SK-N-SH (cell line): ENCODE measurements around the gene SERP2. TPM values are rescaled to one million over a fixed set of nuclear protein-coding genes. Genes with fewer than 3 reads are reported as not detected.

Experiments used
- CTCF ChIA-PET: fragments of 300-600, 350-600 bp; formaldehyde crosslinking; extraction: SDS; loops from one replicate; lab custom pipeline; 2021; lab: Yijun Ruan, JAX
- POLR2A ChIA-PET: fragments of 350-600 bp; sonication (Branson Sonifier 250); formaldehyde crosslinking; extraction: SDS; loops from one replicate; lab custom pipeline; 2020; ENCODE audit warnings: antibody characterized with exemption, inconsistent platforms; lab: Yijun Ruan, JAX
- DNase-seq: peaks from one replicate; pipeline ENCODE4 v3.0.0; 2012
- H2AFZ ChIP-seq: fragments of 200-600 bp; sonication (generic); 2 replicates; pipeline ENCODE4 v1.8.1; 2016; ENCODE audit warnings: antibody characterized with exemption, mild to moderate bottlenecking, low read depth
- H3F3A ChIP-seq: fragments of 200-600 bp; sonication (generic); replicated peaks from 2 replicates; pipeline ENCODE3; 2016; ENCODE audit warnings: antibody characterized with exemption, mild to moderate bottlenecking; ENCODE audit not compliant: insufficient read depth
- H3K27ac ChIP-seq, 2 experiments: fragments of 200-500 bp in 1 of 2; fragments of 200-600 bp in 1 of 2; sonication (Bioruptor generic) in 1 of 2; sonication (generic), shearing (Covaris generic) in 1 of 2; 2 replicates each; pipeline versions ENCODE4 v1.5.1 to v1.6.1; 2014 to 2016; ENCODE audit warnings: low read depth in 2 of 2, inconsistent platforms in 1 of 2, low read length in 1 of 2, mild to moderate bottlenecking in 1 of 2, mixed read lengths in 1 of 2
- H3K27me3 ChIP-seq: fragments of 200-600 bp; sonication (generic), shearing (Covaris generic); 2 replicates; pipeline ENCODE4 v1.6.1; 2016; ENCODE audit warnings: mixed run types; ENCODE audit not compliant: insufficient read depth
- H3K36me3 ChIP-seq, 2 experiments: fragments of 200-500 bp in 1 of 2; fragments of 200-600 bp in 1 of 2; sonication (Bioruptor generic) in 1 of 2; sonication (generic) in 1 of 2; replicated peaks in 1 of 2; 2 replicates each; pipeline versions ENCODE3 to v1.5.1; 2014 to 2016; ENCODE audit warnings: low read length in 1 of 2, mild to moderate bottlenecking in 1 of 2; ENCODE audit not compliant: insufficient read depth in 2 of 2, control insufficient read depth in 1 of 2
- H3K4me1 ChIP-seq, 2 experiments: fragments of 200-500 bp in 1 of 2; fragments of 200-600 bp in 1 of 2; sonication (Bioruptor generic) in 1 of 2; sonication (generic), shearing (Covaris generic) in 1 of 2; 2 replicates each; pipeline versions ENCODE4 v1.5.1 to v1.6.1; 2014 to 2016; ENCODE audit warnings: low read depth in 1 of 2, low read length in 1 of 2, mixed run types in 1 of 2; ENCODE audit not compliant: insufficient read depth in 2 of 2, control insufficient read depth in 1 of 2
- H3K4me2 ChIP-seq: fragments of 200-600 bp; sonication (generic), shearing (Covaris generic); 2 replicates; pipeline ENCODE4 v1.6.1; 2017; ENCODE audit warnings: mixed run types
- H3K4me3 ChIP-seq, 2 experiments: fragments of 200-500 bp in 1 of 2; fragments of 200-600 bp in 1 of 2; sonication (Bioruptor generic) in 1 of 2; sonication (generic), shearing (Covaris generic) in 1 of 2; 2 replicates each; pipeline versions ENCODE4 v1.5.1 to v1.8.1; 2014 to 2016; ENCODE audit warnings: low read depth in 2 of 2, inconsistent platforms in 1 of 2, low read length in 1 of 2, mild to moderate bottlenecking in 1 of 2, mixed read lengths in 1 of 2, moderate library complexity in 1 of 2
- H3K79me2 ChIP-seq: fragments of 200-600 bp; sonication (generic); 2 replicates; pipeline ENCODE4 v1.8.1; 2017; ENCODE audit warnings: mild to moderate bottlenecking; ENCODE audit not compliant: insufficient read depth
- H3K9ac ChIP-seq: fragments of 200-600 bp; sonication (generic); 2 replicates; pipeline ENCODE4 v1.6.1; 2017; ENCODE audit warnings: mixed run types
- H3K9me2 ChIP-seq: fragments of 200-600 bp; sonication (generic); 2 replicates; pipeline ENCODE4 v1.6.1; 2017; ENCODE audit warnings: mixed run types
- H3K9me3 ChIP-seq: fragments of 200-600 bp; sonication (generic); 2 replicates; pipeline ENCODE4 v1.6.1; 2017; ENCODE audit warnings: mixed run types, mild to moderate bottlenecking, moderate library complexity
- H4K20me1 ChIP-seq: fragments of 200-600 bp; sonication (generic); 2 replicates; pipeline ENCODE4 v1.6.1; 2017; ENCODE audit warnings: mild to moderate bottlenecking, mixed run types; ENCODE audit not compliant: insufficient read depth
- CHD2 ChIP-seq: fragments of 150-350 bp; IDR thresholded peaks from 2 replicates; pipeline ENCODE4 v1.6.1; 2018; ENCODE audit warnings: low read length; ENCODE audit not compliant: partially characterized antibody
- ELF1 ChIP-seq: IDR thresholded peaks from 2 replicates; pipeline ENCODE4 v1.4.0; 2012
- EP300 ChIP-seq, 2 experiments: IDR thresholded peaks; 2 replicates each; pipeline versions ENCODE4 v1.4.0 to v1.6.1; 2012; ENCODE audit warnings: borderline replicate concordance in 1 of 2, low read depth in 1 of 2, low read length in 1 of 2
- EZH2phosphoT487 ChIP-seq: fragments of 200-600 bp; sonication (generic); IDR thresholded peaks from 2 replicates; pipeline ENCODE4 v1.6.1; 2017; ENCODE audit warnings: low read depth, mixed run types, mild to moderate bottlenecking, antibody characterized with exemption, moderate library complexity, borderline replicate concordance
- FOSL2 ChIP-seq: IDR thresholded peaks from 2 replicates; pipeline ENCODE4 v1.4.0; 2012; ENCODE audit warnings: low read depth, mild to moderate bottlenecking, moderate library complexity, borderline replicate concordance
- FOXM1 ChIP-seq: IDR thresholded peaks from 2 replicates; pipeline ENCODE4 v1.4.0; 2012; ENCODE audit warnings: low read depth, mild to moderate bottlenecking
- MEF2A ChIP-seq: IDR thresholded peaks from 2 replicates; pipeline ENCODE4 v1.4.0; 2012; ENCODE audit warnings: low read depth, borderline replicate concordance
- MXI1 ChIP-seq: IDR thresholded peaks from 2 replicates; pipeline ENCODE4 v1.6.1; 2012; ENCODE audit warnings: mild to moderate bottlenecking, low read depth, low read length, improper control_type of control experiment
- POLR2AphosphoS5 ChIP-seq: IDR thresholded peaks from 2 replicates; pipeline ENCODE4 v1.6.1; 2012; ENCODE audit warnings: low read depth, low read length
- RCOR1 ChIP-seq: fragments of 150-350 bp; IDR thresholded peaks from 2 replicates; pipeline ENCODE4 v1.6.1; 2017; ENCODE audit warnings: antibody characterized with exemption, low read length
- SMC3 ChIP-seq: IDR thresholded peaks from 2 replicates; pipeline ENCODE4 v1.6.1; 2012; ENCODE audit warnings: low read depth, low read length, improper control_type of control experiment
- TEAD4 ChIP-seq: IDR thresholded peaks from 2 replicates; pipeline ENCODE4 v1.4.0; 2012; ENCODE audit warnings: mild to moderate bottlenecking, borderline replicate concordance; ENCODE audit not compliant: insufficient read depth
- WGBS: methylation state at CpG from one replicate; pipeline ENCODE4 v1.1.6; 2017; ENCODE audit warnings: low lambda C conversion rate; 5-methylcytosine and 5-hydroxymethylcytosine counted together
- polyA plus RNA-seq, 3 experiments: library from polyadenylated mRNA; depleted of rRNA; stranded (reverse); fragments of >200 nt; gene quantifications; 2 replicates each; pipeline ENCODE4 v1.2.3, GENCODE V29; 2012
- TF ChIP-seq, protein P1 (sequence below): IDR thresholded peaks from 2 replicates; pipeline ENCODE4 v1.4.0; 2012; ENCODE audit warnings: low read depth, borderline replicate concordance
- TF ChIP-seq, protein P2 (sequence below): fragments of 150-350 bp; IDR thresholded peaks from 2 replicates; pipeline ENCODE4 v1.6.1; 2017; ENCODE audit warnings: antibody characterized with exemption, low read length, low read depth, borderline replicate concordance
- TF ChIP-seq, protein P3 (sequence below): IDR thresholded peaks from 2 replicates; pipeline ENCODE4 v1.4.0; 2012; ENCODE audit warnings: low read depth
- TF ChIP-seq, protein P4 (sequence below): IDR thresholded peaks from 2 replicates; pipeline ENCODE4 v1.6.1; 2012; ENCODE audit warnings: mild to moderate bottlenecking, low read depth, low read length, moderate library complexity

The SERP2 gene
- polyA plus RNA-seq, 1 of the 3 experiments (the other 2 are of a cell fraction) = 4.9 TPM

DNA sequence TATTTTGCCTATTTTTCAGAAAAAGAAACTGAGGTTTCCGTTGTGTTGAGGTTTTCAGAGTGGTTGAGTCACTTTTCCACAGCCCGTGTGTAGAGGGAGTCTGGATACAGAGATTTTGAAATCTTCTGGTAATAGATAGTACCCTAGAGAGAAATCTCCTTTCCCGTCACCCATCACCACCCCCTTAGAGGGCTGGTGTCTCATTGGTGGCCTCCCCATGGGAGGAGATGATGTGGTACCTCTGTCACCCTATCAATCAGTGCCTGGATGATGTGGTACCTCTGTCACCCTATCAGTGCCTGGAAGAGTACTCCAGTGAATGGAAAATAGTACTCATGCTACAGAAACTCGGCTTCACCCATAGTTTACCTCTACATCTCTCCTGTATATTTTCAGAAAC, 42.2 kb upstream of the SERP2 start:
- H3K36me3 ChIP-seq = no peaks in the 10 kb centered on the region
- no peaks in the 10 kb centered on the region for H3K9me2 ChIP-seq
- CTCF ChIA-PET = interaction anchor here (1.1 to 2.5 kb wide), 2 partner anchors 105 to 423 kb away, joined by 7 to 11 read pairs; no protein-coding TSS in a partner anchor
- peaks cover 6% of the 10 kb centered on the region; the same call in 1 of the 2 replicates for H3K9me3 ChIP-seq
- peak overlapping the region; percentile 73 for H3K4me2 ChIP-seq
- no peaks in the 10 kb centered on the region for H3K27me3 ChIP-seq
- peaks cover 18% of the 10 kb centered on the region for H3F3A ChIP-seq
- DNase-seq = no peak
- 73% methylated on average over 4 of the region's 4 CpGs for WGBS
- H3K27ac ChIP-seq = peak overlapping the region; percentile 90 to 98
- POLR2A ChIA-PET = interaction anchor here (0.9 to 2.2 kb wide), 6 partner anchors 21 to 104 kb away, joined by 3 to 32 read pairs (median 4); no protein-coding TSS in a partner anchor
- no peak overlapping the region for H2AFZ ChIP-seq
- peak overlapping the region; percentile 44; the same call in 1 of the 2 replicates for H3K9ac ChIP-seq
- H3K79me2 ChIP-seq = no peaks in the 10 kb centered on the region
- TF ChIP-seq MXI1 (no peak), EP300 (IDR thresholded peaks at IDR 0.05; ENCODE audit: borderline replicate concordance in 1 of 2, low read depth in 1 of 2, low read length in 1 of 2) (no peak), POLR2AphosphoS5 (no peak), TEAD4 (no peak), SMC3 (no peak), FOXM1 (no peak), CHD2 (no peak), RCOR1 (no peak), FOSL2 (no peak), EZH2phosphoT487 (no peak), MEF2A (no peak), ELF1 (no peak)
- TF ChIP-seq, protein P1, sequence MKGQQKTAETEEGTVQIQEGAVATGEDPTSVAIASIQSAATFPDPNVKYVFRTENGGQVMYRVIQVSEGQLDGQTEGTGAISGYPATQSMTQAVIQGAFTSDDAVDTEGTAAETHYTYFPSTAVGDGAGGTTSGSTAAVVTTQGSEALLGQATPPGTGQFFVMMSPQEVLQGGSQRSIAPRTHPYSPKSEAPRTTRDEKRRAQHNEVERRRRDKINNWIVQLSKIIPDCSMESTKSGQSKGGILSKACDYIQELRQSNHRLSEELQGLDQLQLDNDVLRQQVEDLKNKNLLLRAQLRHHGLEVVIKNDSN = no peak
- TF ChIP-seq, protein P2, sequence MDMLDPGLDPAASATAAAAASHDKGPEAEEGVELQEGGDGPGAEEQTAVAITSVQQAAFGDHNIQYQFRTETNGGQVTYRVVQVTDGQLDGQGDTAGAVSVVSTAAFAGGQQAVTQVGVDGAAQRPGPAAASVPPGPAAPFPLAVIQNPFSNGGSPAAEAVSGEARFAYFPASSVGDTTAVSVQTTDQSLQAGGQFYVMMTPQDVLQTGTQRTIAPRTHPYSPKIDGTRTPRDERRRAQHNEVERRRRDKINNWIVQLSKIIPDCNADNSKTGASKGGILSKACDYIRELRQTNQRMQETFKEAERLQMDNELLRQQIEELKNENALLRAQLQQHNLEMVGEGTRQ = no peak
- TF ChIP-seq, protein P3, sequence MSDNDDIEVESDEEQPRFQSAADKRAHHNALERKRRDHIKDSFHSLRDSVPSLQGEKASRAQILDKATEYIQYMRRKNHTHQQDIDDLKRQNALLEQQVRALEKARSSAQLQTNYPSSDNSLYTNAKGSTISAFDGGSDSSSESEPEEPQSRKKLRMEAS = no peak
- TF ChIP-seq, protein P4, sequence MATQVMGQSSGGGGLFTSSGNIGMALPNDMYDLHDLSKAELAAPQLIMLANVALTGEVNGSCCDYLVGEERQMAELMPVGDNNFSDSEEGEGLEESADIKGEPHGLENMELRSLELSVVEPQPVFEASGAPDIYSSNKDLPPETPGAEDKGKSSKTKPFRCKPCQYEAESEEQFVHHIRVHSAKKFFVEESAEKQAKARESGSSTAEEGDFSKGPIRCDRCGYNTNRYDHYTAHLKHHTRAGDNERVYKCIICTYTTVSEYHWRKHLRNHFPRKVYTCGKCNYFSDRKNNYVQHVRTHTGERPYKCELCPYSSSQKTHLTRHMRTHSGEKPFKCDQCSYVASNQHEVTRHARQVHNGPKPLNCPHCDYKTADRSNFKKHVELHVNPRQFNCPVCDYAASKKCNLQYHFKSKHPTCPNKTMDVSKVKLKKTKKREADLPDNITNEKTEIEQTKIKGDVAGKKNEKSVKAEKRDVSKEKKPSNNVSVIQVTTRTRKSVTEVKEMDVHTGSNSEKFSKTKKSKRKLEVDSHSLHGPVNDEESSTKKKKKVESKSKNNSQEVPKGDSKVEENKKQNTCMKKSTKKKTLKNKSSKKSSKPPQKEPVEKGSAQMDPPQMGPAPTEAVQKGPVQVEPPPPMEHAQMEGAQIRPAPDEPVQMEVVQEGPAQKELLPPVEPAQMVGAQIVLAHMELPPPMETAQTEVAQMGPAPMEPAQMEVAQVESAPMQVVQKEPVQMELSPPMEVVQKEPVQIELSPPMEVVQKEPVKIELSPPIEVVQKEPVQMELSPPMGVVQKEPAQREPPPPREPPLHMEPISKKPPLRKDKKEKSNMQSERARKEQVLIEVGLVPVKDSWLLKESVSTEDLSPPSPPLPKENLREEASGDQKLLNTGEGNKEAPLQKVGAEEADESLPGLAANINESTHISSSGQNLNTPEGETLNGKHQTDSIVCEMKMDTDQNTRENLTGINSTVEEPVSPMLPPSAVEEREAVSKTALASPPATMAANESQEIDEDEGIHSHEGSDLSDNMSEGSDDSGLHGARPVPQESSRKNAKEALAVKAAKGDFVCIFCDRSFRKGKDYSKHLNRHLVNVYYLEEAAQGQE = no peak
- H3K4me3 ChIP-seq = no peak overlapping the region
- H3K4me1 ChIP-seq = peaks cover 22 to 40% of the 10 kb centered on the region in 2 experiments
- H4K20me1 ChIP-seq = no peaks in the 10 kb centered on the region
